CD4-positive, alpha-beta memory T cell (primary cell): ENCODE results near the gene ADCYAP1R1. TPM values are rescaled to one million over a fixed set of nuclear protein-coding genes. Genes with fewer than 3 reads are reported as not detected.

Source experiments
- CTCF ChIA-PET: fragments of 350-600 bp; sonication (Branson Sonifier 250); formaldehyde crosslinking; loops from one replicate; lab custom pipeline; 2021; ENCODE audit warnings: inconsistent platforms; ENCODE audit not compliant: partially characterized antibody; lab: Charles Lee
- POLR2A ChIA-PET: fragments of 350-600 bp; sonication (Branson Sonifier 250); formaldehyde crosslinking; loops from one replicate; lab custom pipeline; 2021; ENCODE audit not compliant: partially characterized antibody; lab: Charles Lee
- DNase-seq, 5 donors: peaks; one replicate each; pipeline versions ENCODE4 v3.0.0 to v3.0.0-alpha.2; 2020 to 2022; ENCODE audit warnings: mixed read lengths in 1 of 5
- H3K27ac ChIP-seq: one replicate; pipeline ENCODE4 v1.7.0; 2013; ENCODE audit warnings: low read depth, low read length
- H3K27me3 ChIP-seq: 2 replicates; pipeline ENCODE4 v1.7.0; 2013; ENCODE audit warnings: mild to moderate bottlenecking, low read length, moderate library complexity; ENCODE audit not compliant: insufficient read depth
- H3K36me3 ChIP-seq: 2 replicates; pipeline ENCODE4 v1.7.0; 2013; ENCODE audit warnings: mild to moderate bottlenecking, low read length, moderate library complexity; ENCODE audit not compliant: insufficient read depth
- H3K4me1 ChIP-seq: 2 replicates; pipeline ENCODE4 v1.7.0; 2013; ENCODE audit warnings: mild to moderate bottlenecking, low read length, moderate library complexity; ENCODE audit not compliant: insufficient read depth
- H3K4me3 ChIP-seq, 2 donors: one replicate each; pipeline ENCODE4 v1.7.0; 2013; ENCODE audit warnings: low read length in 2 of 2, mild to moderate bottlenecking in 1 of 2
- H3K9me3 ChIP-seq, 2 donors: one replicate each; pipeline ENCODE4 v1.7.0; 2013; ENCODE audit warnings: low read length in 2 of 2, control low read depth in 1 of 2; ENCODE audit not compliant: control insufficient read depth in 1 of 2
- H3K27ac Mint-ChIP-seq, 7 donors: one replicate each; pipeline ENCODE4 v1.8.0; 2020 to 2021; ENCODE audit warnings: mixed read lengths in 7 of 7, mild to moderate bottlenecking in 6 of 7, inconsistent platforms in 3 of 7, moderate library complexity in 3 of 7
- H3K27me3 Mint-ChIP-seq, 2 donors: one replicate each; pipeline ENCODE4 v1.8.0; 2020 to 2021; ENCODE audit warnings: mixed read lengths in 2 of 2
- H3K36me3 Mint-ChIP-seq, 2 donors: one replicate each; pipeline ENCODE4 v1.8.0; 2020 to 2021; ENCODE audit warnings: mixed read lengths in 2 of 2, inconsistent platforms in 1 of 2, mild to moderate bottlenecking in 1 of 2
- H3K4me1 Mint-ChIP-seq, 4 donors: one replicate each; pipeline ENCODE4 v1.8.0; 2020 to 2021; ENCODE audit warnings: mixed read lengths in 4 of 4, mild to moderate bottlenecking in 1 of 4
- H3K4me3 Mint-ChIP-seq, 8 donors: one replicate each; pipeline ENCODE4 v1.8.0; 2020 to 2021; ENCODE audit warnings: mixed read lengths in 8 of 8, mild to moderate bottlenecking in 7 of 8, moderate library complexity in 6 of 8, inconsistent platforms in 3 of 8
- H3K9me3 Mint-ChIP-seq, 8 donors: one replicate each; pipeline ENCODE4 v1.8.0; 2020 to 2021; ENCODE audit warnings: mixed read lengths in 8 of 8, mild to moderate bottlenecking in 5 of 8, inconsistent platforms in 3 of 8, moderate library complexity in 1 of 8
- intact Hi-C: fragments of 100-400 bp; cut with micrococcal nuclease; formaldehyde crosslinking; loops from one replicate; pipeline ENCODE4 v1.15.1; 2023
- polyA plus RNA-seq, 2 donors: library from polyadenylated mRNA; unstranded; fragments of 300-500 nt; fragmentation: Illumina TruSeq; gene quantifications; one replicate each; pipeline ENCODE4 v1.2.3, GENCODE V29; 2021
- total RNA-seq, 2 experiments: library from RNA; stranded (reverse); gene quantifications; one replicate each; pipeline ENCODE4 v1.2.3, GENCODE V29; 2021

The ADCYAP1R1 gene
- total and polyA plus RNA-seq, 4 experiments from 2014 or later = not detected

DNA sequence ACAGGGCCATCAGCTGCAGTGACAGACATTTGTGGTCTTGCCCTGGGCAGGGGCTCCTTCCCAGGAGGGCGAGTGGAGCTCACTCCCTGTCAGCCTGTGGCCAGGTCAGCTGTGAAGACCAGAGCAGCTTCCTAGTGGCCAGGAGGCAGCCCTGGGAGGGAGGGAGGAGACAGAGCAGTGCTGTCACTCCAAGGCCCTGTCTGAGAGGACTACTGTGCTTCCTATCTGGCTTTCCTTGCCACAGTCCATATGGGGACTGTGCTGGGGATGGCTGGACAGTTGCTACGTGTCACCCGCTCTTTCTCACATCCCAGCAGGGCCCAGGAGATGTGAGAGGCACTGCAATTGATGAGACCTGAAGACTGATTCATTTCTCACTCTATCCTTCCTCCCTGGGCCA, 15.2 kb upstream of the ADCYAP1R1 start:
- no peak overlapping the region for H3K4me3 Mint-ChIP-seq
- H3K36me3 Mint-ChIP-seq = no peaks in the 10 kb centered on the region
- H3K27ac Mint-ChIP-seq = no peak overlapping the region
- no peak for DNase-seq
- CTCF ChIA-PET = no interaction called here
- H3K27me3 ChIP-seq = no peaks in the 10 kb centered on the region
- H3K27ac ChIP-seq = no peak overlapping the region
- peaks cover 7 to 14% of the 10 kb centered on the region in 2 donors for H3K27me3 Mint-ChIP-seq
- no peak overlapping the region for H3K4me3 ChIP-seq
- no peaks in the 10 kb centered on the region for H3K9me3 ChIP-seq
- POLR2A ChIA-PET = no interaction called here
- no peaks in the 10 kb centered on the region for H3K36me3 ChIP-seq
- peaks cover 0 to 4% (median 0%) of the 10 kb centered on the region in 8 donors for H3K9me3 Mint-ChIP-seq
- peaks cover 0 to 4% (median 0%) of the 10 kb centered on the region in 4 donors for H3K4me1 Mint-ChIP-seq
- intact Hi-C loops = no loop called here
- H3K4me1 ChIP-seq = no peaks in the 10 kb centered on the region

DNA sequence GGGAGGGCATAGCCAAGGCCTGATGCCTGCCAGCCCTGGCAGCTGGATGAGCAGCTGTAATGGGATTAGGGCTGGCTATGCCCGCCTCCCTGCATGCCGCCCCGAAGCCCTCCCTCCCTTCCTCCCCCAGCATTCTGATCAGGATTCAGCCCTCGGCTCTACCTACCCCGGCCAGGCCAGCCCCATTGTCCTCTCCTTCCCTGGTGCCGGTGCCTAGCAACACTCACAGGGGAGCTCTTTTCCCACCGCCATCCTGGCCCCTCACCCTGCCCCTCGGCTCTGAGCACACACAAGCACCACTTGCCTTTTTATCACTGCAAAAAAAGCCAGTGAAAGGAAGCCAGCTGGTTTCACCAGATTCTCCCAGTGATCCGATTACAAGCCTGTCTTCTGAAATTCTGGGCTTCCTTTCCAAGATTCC, 9.0 kb upstream of the ADCYAP1R1 start:
- no peak for DNase-seq
- intact Hi-C loops = no loop called here
- H3K27me3 Mint-ChIP-seq = peaks cover 16 to 19% of the 10 kb centered on the region in 2 donors
- ChIA-PET POLR2A (no interaction called here), CTCF (interaction anchor here (1.8 kb wide), 1 partner anchor 59 kb away, joined by 4 read pairs; no protein-coding TSS in a partner anchor)
- H3K4me1 Mint-ChIP-seq = no peaks in the 10 kb centered on the region
- H3K9me3 Mint-ChIP-seq = peaks cover 0 to 3% (median 0%) of the 10 kb centered on the region in 8 donors
- H3K4me3 Mint-ChIP-seq = no peak overlapping the region
- Histone ChIP-seq H3K4me3 (no peak overlapping the region), H3K27me3 (no peaks in the 10 kb centered on the region), H3K9me3 (no peaks in the 10 kb centered on the region), H3K27ac (no peak overlapping the region), H3K4me1 (no peaks in the 10 kb centered on the region), H3K36me3 (no peaks in the 10 kb centered on the region)
- no peaks in the 10 kb centered on the region for H3K36me3 Mint-ChIP-seq
- H3K27ac Mint-ChIP-seq = no peak overlapping the region

DNA sequence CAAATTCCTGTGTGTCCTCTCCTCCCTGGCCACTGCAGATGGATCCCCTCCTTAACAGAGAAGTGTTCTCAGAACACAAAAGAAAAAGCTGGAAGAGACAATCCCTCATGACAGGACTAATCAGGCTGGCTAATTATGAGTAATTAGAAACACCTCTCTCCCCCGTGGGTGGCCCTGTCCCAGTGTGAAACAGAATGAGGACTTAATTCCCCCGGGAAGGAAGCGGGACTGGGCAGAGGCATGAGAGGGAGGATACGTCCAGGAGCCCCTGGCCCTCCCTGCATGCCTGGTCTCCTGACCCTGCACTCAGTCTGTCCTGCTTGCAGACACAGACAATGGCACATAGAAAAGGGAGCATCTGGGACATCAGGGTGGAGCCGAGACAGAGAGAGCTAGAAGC, 7.6 kb upstream of the ADCYAP1R1 start:
- Histone ChIP-seq H3K27me3 (no peaks in the 10 kb centered on the region), H3K36me3 (no peaks in the 10 kb centered on the region), H3K27ac (no peak overlapping the region), H3K9me3 (no peaks in the 10 kb centered on the region), H3K4me3 (no peak overlapping the region), H3K4me1 (no peaks in the 10 kb centered on the region)
- Mint-ChIP-seq H3K9me3 (peaks cover 0 to 2% (median 0%) of the 10 kb centered on the region in 8 donors), H3K27ac (no peak overlapping the region), H3K4me3 (no peak overlapping the region), H3K4me1 (no peaks in the 10 kb centered on the region), H3K27me3 (peaks cover 16 to 19% of the 10 kb centered on the region in 2 donors), H3K36me3 (no peaks in the 10 kb centered on the region)
- ChIA-PET POLR2A (no interaction called here), CTCF (interaction anchor here (1.8 kb wide), 1 partner anchor 61 kb away, joined by 4 read pairs; no protein-coding TSS in a partner anchor)
- no peak for DNase-seq
- intact Hi-C loops = no loop called here

DNA sequence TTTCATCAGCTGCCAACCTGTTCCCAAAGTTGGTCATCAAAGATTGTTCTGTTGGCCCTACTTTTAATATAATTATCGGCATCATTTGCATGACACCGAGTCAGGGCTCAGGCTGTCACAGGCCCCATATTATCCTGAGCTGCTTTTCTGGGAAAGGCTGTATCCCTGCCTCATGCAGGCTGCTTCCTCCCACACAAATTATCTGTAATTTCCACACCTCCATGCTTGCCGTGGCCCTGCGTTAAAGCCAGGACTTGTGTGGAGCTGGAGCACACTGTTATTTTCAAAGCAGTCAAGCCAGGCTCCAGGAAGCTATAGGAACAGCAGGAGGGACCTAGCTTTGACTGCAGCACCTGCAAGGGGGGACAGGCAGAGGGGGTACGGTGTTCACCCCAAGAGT, 5.4 kb upstream of the ADCYAP1R1 start:
- DNase-seq = no peak
- Histone ChIP-seq H3K4me3 (no peak overlapping the region), H3K27me3 (no peaks in the 10 kb centered on the region), H3K9me3 (no peaks in the 10 kb centered on the region), H3K27ac (no peak overlapping the region), H3K36me3 (no peaks in the 10 kb centered on the region), H3K4me1 (no peaks in the 10 kb centered on the region)
- ChIA-PET POLR2A (no interaction called here), CTCF (no interaction called here)
- Mint-ChIP-seq H3K36me3 (no peaks in the 10 kb centered on the region), H3K27ac (no peak overlapping the region), H3K9me3 (peaks cover 0 to 2% (median 0%) of the 10 kb centered on the region in 8 donors), H3K4me3 (no peak overlapping the region), H3K27me3 (peaks cover 24% of the 10 kb centered on the region in 2 donors), H3K4me1 (peaks cover 0 to 4% (median 1%) of the 10 kb centered on the region in 4 donors)
- intact Hi-C loops = no loop called here

DNA sequence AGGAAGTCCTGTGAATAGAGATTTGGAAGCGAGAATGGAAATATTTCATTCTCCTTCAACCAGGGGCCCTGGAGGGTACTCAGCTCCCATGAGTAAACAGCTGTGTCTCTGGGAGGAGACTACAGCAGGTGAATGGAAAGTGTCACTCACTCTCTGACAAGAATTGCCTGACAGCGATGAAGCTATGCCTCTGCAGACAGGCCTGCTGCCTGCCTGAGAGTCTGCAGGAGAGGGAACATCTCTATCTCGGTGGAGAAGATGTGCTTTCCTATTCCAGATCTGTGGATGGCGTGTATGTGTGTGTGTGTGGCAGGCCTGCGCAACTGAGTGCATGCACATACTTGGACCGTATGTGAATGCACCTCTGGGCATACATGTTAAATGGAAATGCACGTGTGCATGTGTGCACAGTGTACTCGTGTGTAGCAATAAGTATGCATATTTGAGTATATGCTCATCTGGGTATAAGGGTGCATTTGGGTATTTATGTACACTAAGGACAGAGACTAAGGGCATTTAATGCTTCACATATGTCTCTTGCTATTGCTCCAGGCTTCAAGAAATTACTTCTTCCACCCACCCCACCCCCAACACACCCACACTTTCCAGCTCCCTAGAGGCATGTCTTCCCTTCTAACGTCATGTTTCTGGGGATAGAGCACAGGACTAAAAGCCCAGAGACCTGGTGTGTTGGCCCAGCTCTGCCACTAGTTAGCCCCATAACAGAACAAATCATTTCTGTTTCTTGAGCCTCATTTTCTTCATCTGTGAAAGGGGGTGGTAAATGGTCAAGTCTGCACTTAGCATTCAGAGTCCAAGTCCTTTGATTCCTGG, 4.6 kb upstream of the ADCYAP1R1 start:
- H3K27me3 Mint-ChIP-seq = peaks cover 21 to 22% of the 10 kb centered on the region in 2 donors
- peaks cover 0 to 3% (median 0%) of the 10 kb centered on the region in 8 donors for H3K9me3 Mint-ChIP-seq
- intact Hi-C loops = no loop called here
- no peak overlapping the region for H3K4me3 Mint-ChIP-seq
- Histone ChIP-seq H3K9me3 (no peaks in the 10 kb centered on the region), H3K27ac (no peak overlapping the region), H3K4me3 (no peak overlapping the region), H3K27me3 (no peaks in the 10 kb centered on the region), H3K36me3 (no peaks in the 10 kb centered on the region), H3K4me1 (no peaks in the 10 kb centered on the region)
- CTCF ChIA-PET = no interaction called here
- no peak overlapping the region for H3K27ac Mint-ChIP-seq
- no peaks in the 10 kb centered on the region for H3K36me3 Mint-ChIP-seq
- H3K4me1 Mint-ChIP-seq = peaks cover 0 to 6% (median 2%) of the 10 kb centered on the region in 4 donors
- DNase-seq = no peak
- POLR2A ChIA-PET = no interaction called here

DNA sequence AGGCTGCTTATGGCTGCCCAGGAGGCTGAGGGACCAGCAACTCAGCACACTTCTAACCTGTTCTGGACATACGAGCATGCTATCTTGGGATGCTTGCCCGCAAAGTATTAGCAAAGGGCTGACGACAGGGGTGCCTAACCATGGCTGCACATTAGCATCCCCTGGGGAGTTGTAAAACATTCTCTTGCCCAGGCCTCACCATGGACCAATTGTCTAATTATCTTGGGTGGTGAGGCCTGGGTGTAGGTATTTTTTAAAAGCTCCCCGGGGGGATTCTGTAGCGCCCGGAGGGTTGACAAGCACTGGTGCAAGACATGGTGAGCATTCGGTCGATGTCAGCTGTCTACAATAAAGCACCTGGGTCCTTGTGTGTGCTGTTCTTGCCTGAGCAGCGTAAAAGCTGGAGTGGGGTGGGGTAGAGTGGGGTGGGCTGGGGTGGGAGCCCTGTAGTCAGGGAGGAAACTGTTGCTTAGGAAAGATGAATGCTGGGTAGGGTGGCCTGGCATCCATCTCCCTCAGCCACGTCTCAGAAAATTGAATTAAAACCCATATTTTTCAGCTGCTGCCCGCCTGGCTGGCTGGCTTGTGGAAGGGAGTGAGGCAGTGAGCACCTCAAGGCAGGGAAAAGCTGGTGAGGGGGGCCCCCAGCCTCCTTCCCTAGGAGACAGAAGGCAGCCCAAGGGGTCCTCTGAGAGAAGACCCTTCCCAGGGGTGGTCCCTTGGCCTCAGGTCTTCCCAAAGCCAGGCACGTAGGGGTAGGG, 2.9 kb upstream of the ADCYAP1R1 start:
- DNase-seq = no peak
- Mint-ChIP-seq H3K4me3 (no peak overlapping the region), H3K27ac (no peak overlapping the region), H3K36me3 (no peaks in the 10 kb centered on the region), H3K9me3 (peaks cover 0 to 2% (median 0%) of the 10 kb centered on the region in 8 donors), H3K4me1 (peaks cover 0 to 6% (median 2%) of the 10 kb centered on the region in 4 donors), H3K27me3 (peaks cover 19 to 27% of the 10 kb centered on the region in 2 donors)
- no peaks in the 10 kb centered on the region for H3K36me3 ChIP-seq
- no peaks in the 10 kb centered on the region for H3K4me1 ChIP-seq
- CTCF ChIA-PET = no interaction called here
- no peaks in the 10 kb centered on the region for H3K27me3 ChIP-seq
- no peaks in the 10 kb centered on the region for H3K9me3 ChIP-seq
- H3K27ac ChIP-seq = no peak overlapping the region
- no peak overlapping the region for H3K4me3 ChIP-seq
- intact Hi-C loops = no loop called here
- POLR2A ChIA-PET = no interaction called here

DNA sequence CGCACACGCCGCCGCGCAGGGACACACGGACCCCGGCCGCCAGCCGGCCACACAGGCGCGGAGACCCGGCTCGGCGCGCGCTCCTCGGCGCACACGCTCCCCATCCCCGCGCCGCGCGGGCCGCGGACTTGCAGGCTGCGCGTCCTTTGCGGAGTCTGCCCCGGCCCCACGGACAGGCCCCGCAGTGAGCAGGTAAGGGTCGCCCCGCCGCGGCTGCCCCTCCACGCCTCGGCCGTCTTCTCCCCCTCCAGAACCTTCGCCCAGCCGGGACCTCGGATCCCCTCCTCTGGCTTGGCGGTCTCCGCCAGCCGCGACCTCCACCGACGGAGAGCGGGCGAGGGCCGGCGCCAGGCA, 356 bp downstream of the ADCYAP1R1 start:
- Mint-ChIP-seq H3K27ac (no peak overlapping the region), H3K27me3 (peaks cover 28 to 36% of the 10 kb centered on the region in 2 donors), H3K36me3 (no peaks in the 10 kb centered on the region), H3K4me3 (no peak overlapping the region), H3K9me3 (peaks cover 0 to 1% (median 0%) of the 10 kb centered on the region in 8 donors), H3K4me1 (peaks cover 0 to 6% (median 2%) of the 10 kb centered on the region in 4 donors)
- H3K4me1 ChIP-seq = no peaks in the 10 kb centered on the region
- ChIA-PET CTCF (no interaction called here), POLR2A (no interaction called here)
- H3K9me3 ChIP-seq = no peaks in the 10 kb centered on the region
- no peak for DNase-seq
- no peak overlapping the region for H3K4me3 ChIP-seq
- H3K27ac ChIP-seq = no peak overlapping the region
- H3K27me3 ChIP-seq = no peaks in the 10 kb centered on the region
- intact Hi-C loops = no loop called here
- no peaks in the 10 kb centered on the region for H3K36me3 ChIP-seq
